HT-29 (cell line): ENCODE results near the gene ABHD13. TPM values are rescaled to one million over a fixed set of nuclear protein-coding genes. Genes with fewer than 3 reads are reported as not detected.

ENCODE experiments used
- DNase-seq: peaks from one replicate; pipeline ENCODE4 v3.0.0-alpha.2; 2015; ENCODE audit warnings: low spot score
- total RNA-seq: library from RNA; depleted of rRNA; stranded (reverse); fragments of >200 nt; shearing (Covaris generic); gene quantifications from 2 replicates; pipeline ENCODE4 v1.2.3, GENCODE V29; 2014; rRNA removed

Gene ABHD13
- total RNA-seq, 1 experiment from 2014 or later = 3.6 TPM

- DNase-seq = no peak
Observed at GRCh38 chr13:108283110-108283509, 64.9 kb downstream of the ABHD13 start.

Other genes starting within 250 kb of the ABHD13 start
- 3.7 and 4.3 TPM in 2 replicates for gene LIG4, start 2.9 kb upstream of the ABHD13 start, total RNA-seq
- 0.08 and 0.15 TPM in 2 replicates for gene TNFSF13B, start 51.3 kb downstream of the ABHD13 start, total RNA-seq